Measurements from ENCODE around the gene KLHL22.

The KLHL22 gene

GRCh38 chr22:20430101-20430719 lies 65.4 kb downstream of the KLHL22 start:
- ChIA-PET CTCF (interaction anchor here (4.0 to 5.0 kb wide), 2 partner anchors 12 to 26 kb away, joined by 21 to 25 read pairs; no protein-coding TSS in a partner anchor), POLR2A (no interaction called here)
- no peak for DNase-seq (ENCODE audit: extremely low spot score)
- TF ChIP-seq CTCF (IDR thresholded peaks at IDR 0.05; ENCODE audit: control extremely low read depth, extremely low read depth, low read depth, missing control alignments) = no peak

GRCh38 chr22:20429254-20430100 lies 66.1 kb downstream of the KLHL22 start:
- peak; percentile 91 for DNase-seq (ENCODE audit: extremely low spot score)
- TF ChIP-seq CTCF (IDR thresholded peaks at IDR 0.05; ENCODE audit: control extremely low read depth, extremely low read depth, low read depth, missing control alignments) = no peak
- POLR2A ChIA-PET = interaction anchor here (0.5 to 0.6 kb wide), 2 partner anchors 25 to 303 kb away, joined by 3 read pairs; no protein-coding TSS in a partner anchor
- CTCF ChIA-PET = interaction anchor here (4.0 to 5.0 kb wide), 2 partner anchors 11 to 26 kb away, joined by 21 to 25 read pairs; no protein-coding TSS in a partner anchor

GRCh38 chr22:20428496-20429253 lies 66.9 kb downstream of the KLHL22 start:
- no peak for DNase-seq (ENCODE audit: extremely low spot score)
- ChIA-PET CTCF (interaction anchor here (4.0 to 5.0 kb wide), 2 partner anchors 10 to 27 kb away, joined by 21 to 25 read pairs; no protein-coding TSS in a partner anchor), POLR2A (interaction anchor here (0.5 to 0.6 kb wide), 2 partner anchors 26 to 302 kb away, joined by 3 read pairs; no protein-coding TSS in a partner anchor)
- TF ChIP-seq CTCF (IDR thresholded peaks at IDR 0.05; ENCODE audit: control extremely low read depth, extremely low read depth, low read depth, missing control alignments) = no peak

GRCh38 chr22:20427945-20428417 lies 67.6 kb downstream of the KLHL22 start:
- POLR2A ChIA-PET = no interaction called here
- no peak for TF ChIP-seq CTCF (IDR thresholded peaks at IDR 0.05; ENCODE audit: control extremely low read depth, extremely low read depth, low read depth, missing control alignments)
- DNase-seq (ENCODE audit: extremely low spot score) = no peak
- CTCF ChIA-PET = interaction anchor here (0.9 to 5.0 kb wide), 3 partner anchors 10 to 136 kb away, joined by 3 to 25 read pairs (median 21); no protein-coding TSS in a partner anchor

GRCh38 chr22:20427104-20427944 lies 68.3 kb downstream of the KLHL22 start:
- no peak for TF ChIP-seq CTCF (IDR thresholded peaks at IDR 0.05; ENCODE audit: control extremely low read depth, extremely low read depth, low read depth, missing control alignments)
- ChIA-PET CTCF (interaction anchor here (0.9 to 5.0 kb wide), 3 partner anchors 9 to 137 kb away, joined by 3 to 25 read pairs (median 21); no protein-coding TSS in a partner anchor), POLR2A (no interaction called here)
- no peak for DNase-seq (ENCODE audit: extremely low spot score)
